GM23338 (cell line): ENCODE results near the gene PALMD.

ENCODE experiments used
- CREB1 ChIP-seq: fragments of 250-450 bp; sonication (Bioruptor Pico); IDR thresholded peaks from 2 replicates; pipeline ENCODE4 v1.5.0; 2020; ENCODE audit warnings: low read depth, mild to moderate bottlenecking, moderate library complexity
- CTCF ChIP-seq, 2 experiments: fragments of 200-600 bp in 1 of 2; sonication (generic) in 1 of 2; conservative IDR thresholded peaks; 2 replicates each; pipeline versions ENCODE4 v1.5.1 to v1.6.1; 2016 to 2017; ENCODE audit warnings: antibody characterized with exemption in 2 of 2, low read depth in 2 of 2, mild to moderate bottlenecking in 2 of 2, moderate library complexity in 1 of 2
- EZH2 ChIP-seq: fragments of 200-600 bp; sonication (generic); IDR thresholded peaks from one replicate; pipeline ENCODE4 v1.8.0; 2017; ENCODE audit warnings: antibody characterized with exemption, mild to moderate bottlenecking, low read depth; ENCODE audit not compliant: unreplicated experiment
- EZH2phosphoT487 ChIP-seq: fragments of 200-600 bp; sonication (generic); IDR thresholded peaks from one replicate; pipeline ENCODE4 v1.8.1; 2018; ENCODE audit warnings: antibody characterized with exemption; ENCODE audit not compliant: unreplicated experiment
- JUNB ChIP-seq: IDR thresholded peaks from one replicate; pipeline ENCODE4 v1.6.1; 2016; ENCODE audit warnings: antibody characterized with exemption; ENCODE audit not compliant: unreplicated experiment
- POLR2AphosphoS5 ChIP-seq: IDR thresholded peaks from 2 replicates; pipeline ENCODE4 v1.6.1; 2016; ENCODE audit warnings: antibody characterized with exemption, low read depth
- REST ChIP-seq: IDR thresholded peaks from one replicate; pipeline ENCODE4 v1.6.1; 2018; ENCODE audit warnings: antibody characterized with exemption; ENCODE audit not compliant: unreplicated experiment
- ZNF114 ChIP-seq: fragments of 250-450 bp; sonication (Bioruptor Pico); IDR thresholded peaks from 2 replicates; pipeline ENCODE4 v1.5.0; 2020; ENCODE audit warnings: mild to moderate bottlenecking, moderate library complexity
- ZNF462 ChIP-seq: fragments of 250-450 bp; sonication (Bioruptor Pico); IDR thresholded peaks from 2 replicates; pipeline ENCODE4 v1.5.0; 2020; ENCODE audit warnings: mild to moderate bottlenecking, moderate library complexity

- TF ChIP-seq REST: no peak
- TF ChIP-seq EZH2: no peak
- no peak for TF ChIP-seq CTCF (conservative IDR thresholded peaks at IDR 0.05; ENCODE audit: low read depth in 2 of 2)
- no peak for TF ChIP-seq POLR2AphosphoS5
- TF ChIP-seq ZNF114 (CRISPR knock-in tag): no peak
- TF ChIP-seq CREB1: no peak
- no peak for TF ChIP-seq EZH2phosphoT487
- no peak for TF ChIP-seq JUNB
- no peak for TF ChIP-seq ZNF462
Measured at GRCh38 chr1:99710994-99711393, 65.1 kb downstream of the PALMD start.
